GM18505 (cell line): ENCODE data around the gene NCOA5.
A peak's percentile ranks its signal among the peaks of the same experiment; 100 is the strongest.

Experiments
- ATAC-seq: cut with Tn5 transposase; IDR thresholded peaks from one replicate; pipeline ENCODE4 v1.9.1; 2021; ENCODE audit not compliant: unreplicated experiment
- POLR2A ChIP-seq: IDR thresholded peaks from 4 replicates; pipeline ENCODE4 v1.6.1; 2011; ENCODE audit warnings: borderline replicate concordance; ENCODE audit not compliant: insufficient read depth, insufficient read length; ENCODE audit errors: extremely low read depth

The NCOA5 gene

GRCh38 chr20:46089417-46090388 lies at the start of gene NCOA5:
Gene NCOA5, minus strand, starts transcription at chr20:46089962. Its CDS starts 10,538 bp downstream, at chr20:46079424.
- peak; percentile 94 for TF ChIP-seq POLR2A
- ATAC-seq: peak; percentile 83

DNA sequence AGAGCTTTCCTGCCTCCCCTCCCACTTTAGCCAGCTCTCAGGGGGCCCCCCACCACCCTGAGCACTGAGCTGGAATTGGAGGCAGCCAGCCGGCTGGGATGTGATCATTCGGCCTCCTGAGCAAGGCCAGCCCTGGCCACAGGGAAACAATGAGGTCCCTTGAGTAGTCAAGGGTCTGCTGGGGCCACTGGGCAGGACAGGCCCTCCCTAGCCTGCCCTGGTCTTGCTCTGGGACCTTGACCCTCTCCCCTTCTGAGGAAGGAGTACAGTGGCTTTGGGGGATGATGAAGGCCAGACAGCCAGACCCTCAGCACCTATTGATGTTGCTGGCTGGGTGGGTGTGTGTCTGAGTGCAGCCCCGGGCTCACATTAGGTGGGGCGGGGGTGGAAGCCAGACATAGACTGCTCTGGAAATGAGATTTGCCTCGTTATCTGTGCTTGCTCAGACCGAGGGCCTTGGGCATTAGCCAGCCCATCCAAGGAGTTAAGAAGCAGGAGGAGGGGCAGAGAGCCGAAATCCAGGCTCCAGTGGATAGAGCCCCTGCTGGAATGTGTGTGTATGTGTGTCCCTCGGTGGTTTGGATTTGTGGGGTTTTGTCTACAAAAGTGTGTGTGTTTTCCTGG lies 49.6 kb upstream of the NCOA5 start:
- TF ChIP-seq POLR2A: no peak

GRCh38 chr20:46137816-46138215 lies 48.1 kb upstream of the NCOA5 start:
- ATAC-seq: no peak
- no peak for TF ChIP-seq POLR2A

More for the DNA sequence above, 49.6 kb upstream of the NCOA5 start:
- no peak for ATAC-seq

- no peak for ATAC-seq
- TF ChIP-seq POLR2A: no peak
Observed at GRCh38 chr20:46135856-46136633, 46.3 kb upstream of the NCOA5 start.

DNA sequence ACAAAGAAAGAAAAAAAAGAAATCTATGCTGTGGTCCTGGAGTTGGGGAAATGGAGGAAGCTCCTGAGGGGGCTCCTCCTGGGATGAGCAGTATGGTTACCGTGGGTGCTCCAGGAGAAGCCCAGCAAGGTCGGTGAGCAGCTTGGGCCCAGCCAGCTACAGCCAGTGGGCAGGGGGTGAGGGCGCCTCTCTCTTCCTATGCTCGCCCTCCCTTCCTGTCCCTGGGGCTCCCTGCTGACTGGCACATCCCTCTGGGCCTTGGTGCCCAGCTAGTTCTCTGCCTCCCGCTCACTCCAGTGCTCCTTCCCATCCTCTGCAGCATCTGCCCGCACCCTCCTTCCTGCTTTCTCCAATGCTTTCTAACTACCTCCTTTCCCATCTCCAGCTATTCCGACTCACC lies 45.0 kb upstream of the NCOA5 start:
- TF ChIP-seq POLR2A: no peak
- no peak for ATAC-seq

DNA sequence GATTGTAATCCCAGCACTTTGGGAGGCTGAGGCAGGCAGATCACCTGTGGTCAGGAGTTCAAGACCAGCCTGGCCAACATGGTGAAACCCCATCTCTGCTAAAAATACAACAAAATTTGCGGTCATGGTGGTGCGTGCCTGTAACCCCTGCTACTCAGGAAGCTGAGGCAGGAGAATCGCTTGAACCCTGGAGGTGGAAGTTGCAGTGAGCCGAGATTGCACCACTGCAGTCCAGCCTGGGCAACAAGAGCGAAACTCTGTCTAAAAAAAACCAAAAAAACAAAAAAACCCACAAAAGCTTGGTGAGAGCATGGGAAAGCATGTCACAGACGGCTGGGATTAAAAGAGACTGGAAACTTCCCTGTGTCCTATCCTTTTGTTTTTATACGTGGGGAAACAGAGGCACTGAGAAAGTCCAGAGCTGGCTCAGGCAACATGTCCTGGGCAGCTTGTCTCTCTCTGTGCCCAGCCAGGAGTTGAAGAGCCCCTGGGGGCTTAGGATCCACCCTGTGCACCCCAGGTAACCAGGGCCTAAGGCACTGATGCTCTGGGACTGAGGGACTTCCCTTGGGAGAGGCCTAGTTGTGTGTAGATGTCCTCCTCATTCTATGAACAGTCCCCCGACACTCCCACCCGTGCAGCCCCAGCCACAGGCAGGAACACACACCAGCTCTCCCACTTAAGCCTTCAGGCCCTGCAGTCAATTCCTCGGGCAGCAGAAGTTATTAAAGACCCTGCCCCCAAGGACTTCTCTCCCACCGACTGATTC lies 44.3 kb upstream of the NCOA5 start:
- TF ChIP-seq POLR2A: no peak
- ATAC-seq: no peak

GRCh38 chr20:46132705-46133120 lies 43.0 kb upstream of the NCOA5 start:
- no peak for ATAC-seq
- no peak for TF ChIP-seq POLR2A

GRCh38 chr20:46131396-46131795 lies 41.6 kb upstream of the NCOA5 start:
- no peak for TF ChIP-seq POLR2A
- no peak for ATAC-seq

DNA sequence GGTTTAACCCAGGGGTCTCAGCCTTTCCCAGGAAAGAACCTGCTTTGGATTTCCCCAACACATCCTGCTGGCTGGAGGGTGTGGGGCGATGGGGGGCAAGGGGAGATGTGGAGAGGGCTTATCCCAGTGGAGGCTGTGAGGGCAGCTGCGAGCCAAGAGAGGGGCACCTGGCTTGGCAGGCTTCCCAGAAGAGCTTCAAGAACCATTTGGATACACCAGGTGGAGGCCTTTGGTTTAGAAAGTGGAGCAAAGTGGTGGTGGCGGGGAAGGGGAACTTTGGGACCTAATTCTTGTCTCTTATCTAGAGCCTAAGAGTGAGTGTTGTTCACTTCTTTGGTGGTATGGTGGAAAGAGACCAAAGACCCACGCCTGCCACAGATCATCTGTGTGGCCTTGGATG lies 40.8 kb upstream of the NCOA5 start:
- TF ChIP-seq POLR2A: peak; percentile 32
- ATAC-seq: no peak

DNA sequence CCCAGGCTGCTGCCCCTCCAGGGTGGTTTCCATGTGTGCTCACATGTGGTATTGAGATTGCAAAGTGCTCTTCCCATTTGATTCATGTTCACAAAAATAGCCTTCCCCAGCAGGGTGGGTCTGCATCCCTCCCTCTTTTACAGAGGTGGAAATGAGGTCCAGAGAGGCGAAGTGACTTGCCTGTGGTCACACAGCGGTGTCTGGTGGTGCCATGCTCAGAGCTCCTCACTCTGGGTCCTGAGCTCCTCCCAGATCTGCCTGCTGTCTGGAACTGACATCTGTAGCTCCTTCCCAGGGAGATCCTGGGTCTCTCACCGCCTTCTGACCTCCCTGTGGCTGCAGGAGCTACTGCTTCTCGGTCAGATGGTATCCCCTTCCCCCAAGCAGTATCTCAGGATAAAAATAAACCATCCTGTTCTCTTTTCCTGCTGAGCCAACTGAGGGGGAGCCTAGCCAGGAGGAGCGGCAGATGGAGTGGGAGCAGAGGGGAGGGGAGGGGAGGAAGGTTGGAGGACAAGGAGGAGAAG lies 40.3 kb upstream of the NCOA5 start:
- ATAC-seq: no peak
- TF ChIP-seq POLR2A: peak; percentile 35

DNA sequence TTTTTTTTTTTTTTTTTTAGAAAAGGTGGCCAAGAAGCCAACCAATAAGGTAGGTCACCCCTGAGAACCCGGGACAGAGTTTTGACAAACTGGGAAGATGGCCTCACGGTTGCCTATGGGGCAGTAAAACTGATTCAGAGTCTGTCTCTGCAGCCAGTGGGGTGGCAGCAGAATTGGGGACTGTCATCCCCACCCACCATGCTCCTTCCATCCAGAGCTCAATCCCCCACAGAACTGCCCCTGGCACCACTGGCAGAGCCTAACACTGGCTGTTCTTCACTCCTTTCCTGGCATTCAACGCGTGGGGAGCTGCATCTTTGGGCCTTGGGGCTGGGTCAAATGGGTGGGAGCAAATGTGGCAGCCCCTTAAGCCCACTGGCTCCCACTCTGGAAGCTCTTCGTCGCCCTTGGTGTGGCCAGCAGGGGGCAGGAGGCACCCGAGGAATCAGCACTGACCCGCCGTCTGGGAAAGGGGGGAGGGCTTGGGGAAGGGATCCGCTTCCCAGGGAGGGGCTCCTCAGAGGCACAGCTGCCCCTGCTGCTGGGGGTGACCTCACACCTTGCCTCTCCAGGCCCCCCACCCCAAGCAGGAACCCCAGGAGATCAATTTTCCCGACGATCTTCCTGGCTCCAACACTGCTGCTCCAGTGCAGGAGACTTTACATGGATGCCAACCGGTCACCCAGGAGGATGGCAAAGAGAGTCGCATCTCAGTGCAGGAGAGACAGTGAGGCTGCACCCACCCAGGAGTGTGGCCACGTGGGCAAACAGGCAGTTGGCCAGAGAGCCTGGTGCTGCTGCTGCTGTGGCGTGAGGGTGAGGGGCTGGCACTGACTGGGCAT lies 38.8 kb upstream of the NCOA5 start:
- peak; percentile 14 for TF ChIP-seq POLR2A
- no peak for ATAC-seq
